WI38 (cell line): Measurements from ENCODE around the gene DBI.

Experiments
- H3K4me3 ChIP-seq: 2 replicates; pipeline ENCODE4 v1.5.1; 2011; ENCODE audit warnings: low read depth, mild to moderate bottlenecking, control low read depth, low read length
- CTCF ChIP-seq: IDR thresholded peaks from 2 replicates; pipeline ENCODE4 v1.5.1; 2012; ENCODE audit warnings: low read depth, mild to moderate bottlenecking, control low read depth, low read length

The DBI gene

GRCh38 chr2:119417908-119418307 lies 51.1 kb downstream of the DBI start:
- no peak overlapping the region for H3K4me3 ChIP-seq
- no peak for TF ChIP-seq CTCF

GRCh38 chr2:119419065-119419464 lies 52.3 kb downstream of the DBI start:
- no peak for TF ChIP-seq CTCF
- H3K4me3 ChIP-seq: no peak overlapping the region

GRCh38 chr2:119419803-119420508 lies 53.2 kb downstream of the DBI start:
- H3K4me3 ChIP-seq: no peak overlapping the region
- no peak for TF ChIP-seq CTCF

- H3K4me3 ChIP-seq: no peak overlapping the region
- no peak for TF ChIP-seq CTCF
These were observed 54.5 kb downstream of the DBI start for GRCh38 chr2:119421304-119421703.

GRCh38 chr2:119421741-119422140 lies 55.0 kb downstream of the DBI start:
- no peak overlapping the region for H3K4me3 ChIP-seq
- TF ChIP-seq CTCF: no peak
